ENCODE measurements around the gene ACTMAP. TPM values are rescaled to one million over a fixed set of nuclear protein-coding genes. Genes with fewer than 3 reads are reported as not detected.

The ACTMAP gene
- 0.46 TPM for total RNA-seq

GRCh38 chr19:40750058-40750873 lies at the start of gene ACTMAP:
TSS of gene ACTMAP (minus strand) at chr19:40750477. CDS start at chr19:40749803, 674 bp downstream.

GRCh38 chr19:40798683-40799557 lies 48.6 kb upstream of the ACTMAP start, which contains the start of gene EGLN2:
TSS of gene EGLN2 (plus strand) at chr19:40799191. CDS start at chr19:40800573, 1,382 bp downstream.

GRCh38 chr19:40777937-40778705 lies 27.8 kb upstream of the ACTMAP start, which contains the start of gene RAB4B:
TSS of gene RAB4B (plus strand) at chr19:40778247. CDS start at chr19:40778376, 129 bp downstream.

DNA sequence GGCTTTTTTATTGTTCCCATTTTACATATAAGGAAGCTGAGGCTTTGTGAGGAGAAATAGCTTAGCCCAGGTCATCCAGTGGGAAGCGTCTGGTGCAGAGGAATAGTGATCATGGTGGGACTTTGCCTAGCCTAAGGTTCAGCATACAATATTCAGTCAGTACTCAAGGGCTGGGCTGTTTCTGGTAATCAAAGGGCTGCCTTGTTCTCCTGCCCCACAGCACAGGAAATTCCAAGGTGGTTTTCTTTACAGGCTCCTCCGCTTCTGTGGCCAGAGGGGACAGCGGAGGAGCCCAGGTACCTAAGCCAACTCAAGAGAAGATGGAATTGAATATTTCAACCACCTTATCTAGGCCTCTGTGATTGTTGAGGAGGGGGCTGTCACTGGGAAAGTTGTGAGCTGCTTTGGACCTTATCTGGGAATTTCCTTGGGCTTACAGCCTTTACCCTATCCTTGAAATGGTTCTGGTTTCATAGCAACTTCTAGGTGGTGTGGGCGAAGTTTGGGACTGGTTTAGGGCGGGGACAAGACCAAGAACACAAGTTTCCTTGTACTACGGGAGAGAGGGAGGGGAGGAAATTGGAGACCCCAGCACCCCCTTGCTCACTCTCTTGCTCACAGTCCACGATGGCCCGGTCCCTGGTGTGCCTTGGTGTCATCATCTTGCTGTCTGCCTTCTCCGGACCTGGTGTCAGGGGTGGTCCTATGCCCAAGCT lies 24.8 kb upstream of the ACTMAP start, which contains the start of gene MIA:
MIA (plus strand) TSS at position 606 of the 716 bp plus-strand sequence; CDS start at position 628, 22 bp downstream.

DNA sequence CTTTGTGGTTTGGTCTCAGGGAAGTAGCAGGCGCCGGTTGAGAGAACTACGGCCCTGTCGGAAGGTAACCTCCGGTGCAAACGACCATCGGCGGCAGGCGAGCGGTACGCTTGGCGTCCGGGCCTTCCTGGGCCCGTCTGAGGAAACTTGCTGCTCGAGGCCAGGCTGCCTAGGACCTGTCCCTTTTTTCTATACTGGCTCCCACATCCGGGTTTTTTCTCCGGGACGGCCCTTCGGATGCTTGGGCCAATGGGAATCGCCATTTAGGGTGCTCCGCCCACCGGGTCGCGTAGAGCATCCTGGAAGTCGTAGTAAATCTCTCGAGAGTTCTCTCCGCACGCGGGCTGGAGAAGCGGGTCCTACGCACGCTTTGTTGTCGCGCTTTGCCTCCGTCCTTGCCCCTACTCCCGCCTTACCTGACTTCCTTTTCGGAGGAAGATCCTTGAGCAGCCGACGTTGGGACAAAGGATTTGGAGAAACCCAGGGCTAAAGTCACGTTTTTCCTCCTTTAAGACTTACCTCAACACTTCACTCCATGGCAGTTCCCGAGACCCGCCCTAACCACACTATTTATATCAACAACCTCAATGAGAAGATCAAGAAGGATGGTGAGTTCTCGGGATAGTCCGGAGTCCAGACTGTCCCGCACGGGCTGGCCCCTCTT lies 729 bp upstream of the ACTMAP start, which contains the start of gene SNRPA:
SNRPA (plus strand) TSS at position 330 of the 664 bp plus-strand sequence; CDS start at position 536, 206 bp downstream.

DNA sequence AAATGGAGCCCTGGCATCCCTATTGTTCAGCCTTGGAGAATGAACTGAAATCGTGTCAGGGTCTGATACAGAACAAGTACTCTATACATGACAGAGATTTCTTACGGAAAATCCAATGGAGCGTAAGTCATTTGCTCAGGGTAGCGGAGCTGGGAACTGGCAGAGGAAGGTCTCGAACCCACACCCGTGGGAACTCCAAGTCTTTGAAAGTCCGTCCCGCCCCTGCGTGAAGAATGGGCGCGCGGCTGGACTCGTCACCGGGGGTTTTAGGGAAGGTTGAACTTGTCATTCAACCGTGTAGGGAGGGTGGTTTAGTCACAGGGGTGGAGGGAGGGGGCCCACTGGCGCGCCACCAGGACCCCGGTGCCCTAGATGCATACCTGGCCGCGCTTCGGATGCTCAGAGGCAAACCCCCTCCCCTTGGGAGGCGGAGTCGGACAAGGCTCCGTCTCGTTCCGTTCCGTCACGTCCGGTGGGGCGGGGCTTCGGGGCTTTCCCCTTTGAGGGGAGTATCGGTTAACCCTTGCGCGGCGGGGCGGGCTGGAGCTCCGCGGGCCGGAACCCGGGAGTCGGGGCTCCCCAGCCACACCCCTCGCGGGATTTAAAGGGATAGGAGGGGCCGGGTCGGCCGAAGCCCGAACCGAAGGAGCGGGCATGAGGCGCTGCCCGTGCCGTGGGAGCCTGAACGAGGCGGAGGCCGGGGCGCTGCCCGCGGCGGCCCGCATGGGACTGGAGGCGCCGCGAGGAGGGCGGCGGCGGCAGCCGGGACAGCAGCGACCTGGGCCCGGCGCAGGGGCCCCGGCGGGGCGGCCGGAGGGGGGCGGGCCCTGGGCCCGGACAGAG lies 33.6 kb downstream of the ACTMAP start, which contains the start of the genes COQ8B and ITPKC:
COQ8B (minus strand) TSS at position 405 of the 843 bp plus-strand sequence. CDS start 2,254 bp downstream, outside the sequence.
ITPKC (plus strand) TSS at position 631 of the 843 bp plus-strand sequence; CDS start at position 655, 24 bp downstream.

Small RNAs within 50 kb of the gene (small RNA-seq; reads per million reads assigned to genes)
- gene RNU6-195P = not detected

Other genes with a start within 250 kb of the ACTMAP start
- gene SHKBP1, start 173.6 kb downstream of the ACTMAP start, total RNA-seq = 4.6 TPM
- 35.3 TPM for gene LTBP4, start 149.1 kb downstream of the ACTMAP start, total RNA-seq
- gene NUMBL, start 59.8 kb downstream of the ACTMAP start, total RNA-seq = 23.8 TPM
- gene COQ8B, start 33.6 kb downstream of the ACTMAP start, total RNA-seq = 29.8 TPM
- 8.3 TPM for gene ITPKC, start 33.4 kb downstream of the ACTMAP start, total RNA-seq
- gene SNRPA, start 726 bp upstream of the ACTMAP start, total RNA-seq = 29.3 TPM
- gene MIA, start 25.0 kb upstream of the ACTMAP start, total RNA-seq = 1.6 TPM
- 8.3 TPM for gene RAB4B, start 27.8 kb upstream of the ACTMAP start, total RNA-seq
- 57.0 TPM for gene EGLN2, start 48.7 kb upstream of the ACTMAP start, total RNA-seq
- gene CYP2A6, start 100.0 kb upstream of the ACTMAP start, total RNA-seq = 0.23 TPM
- gene CYP2A7, start 131.8 kb upstream of the ACTMAP start, total RNA-seq = not detected
- gene CYP2B6, start 240.8 kb upstream of the ACTMAP start, total RNA-seq = not detected

All from diencephalon (tissue), 1 donor.